ENCODE results near the gene FAAP20. TPM values are rescaled to one million over a fixed set of nuclear protein-coding genes. Genes with fewer than 3 reads are reported as not detected.

The FAAP20 gene
- total and polyA plus RNA-seq, 10 of the 15 experiments (the other 5 are each of a cell fraction or from before 2014, with no cell fraction given) = 0.79 to 91.8 (median 20.9) TPM

DNA sequence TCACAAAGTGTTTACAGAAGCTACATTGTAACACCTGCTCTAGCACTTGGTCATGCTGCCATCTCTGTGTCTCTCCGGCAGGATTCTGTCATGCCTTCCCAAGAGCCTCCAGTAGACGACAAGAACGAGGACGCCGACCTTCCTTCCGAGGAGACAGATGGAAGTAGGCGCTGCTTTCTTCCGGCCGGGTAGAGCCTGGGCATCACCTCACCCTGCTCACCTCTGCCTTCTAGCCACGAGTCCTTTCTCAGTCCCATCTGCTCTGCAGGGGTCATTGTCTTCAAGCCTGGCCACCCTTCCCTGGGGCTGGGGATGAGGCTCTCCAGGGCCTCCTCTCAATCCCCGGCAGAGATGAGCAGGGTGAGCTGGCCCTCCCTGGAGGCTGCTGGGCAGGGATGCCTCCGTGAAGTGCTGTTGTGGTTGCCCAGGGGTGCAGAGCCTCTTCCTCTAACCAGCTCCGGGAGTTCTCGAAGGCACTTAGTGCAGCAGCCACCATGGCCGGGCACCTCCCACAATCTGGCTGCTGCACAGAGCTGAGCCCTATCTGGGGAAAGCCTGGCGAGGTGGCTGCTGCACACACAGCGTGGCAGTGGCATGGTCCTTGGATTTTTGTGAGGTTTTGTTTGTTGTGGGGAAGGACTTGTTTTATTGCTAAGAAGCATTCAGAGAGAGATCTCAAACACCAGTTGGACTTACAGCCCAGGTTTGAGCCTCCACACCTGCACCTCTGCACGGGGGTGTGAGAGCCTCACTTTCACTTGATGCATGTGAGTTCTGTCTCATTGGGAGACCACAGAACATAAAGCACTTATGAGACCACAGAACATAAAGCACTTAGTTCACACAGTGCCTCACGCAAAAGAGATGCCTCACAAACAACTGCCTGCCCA lies 48.4 kb downstream of the FAAP20 start (continued):
- TF ChIP-seq, protein P1, sequence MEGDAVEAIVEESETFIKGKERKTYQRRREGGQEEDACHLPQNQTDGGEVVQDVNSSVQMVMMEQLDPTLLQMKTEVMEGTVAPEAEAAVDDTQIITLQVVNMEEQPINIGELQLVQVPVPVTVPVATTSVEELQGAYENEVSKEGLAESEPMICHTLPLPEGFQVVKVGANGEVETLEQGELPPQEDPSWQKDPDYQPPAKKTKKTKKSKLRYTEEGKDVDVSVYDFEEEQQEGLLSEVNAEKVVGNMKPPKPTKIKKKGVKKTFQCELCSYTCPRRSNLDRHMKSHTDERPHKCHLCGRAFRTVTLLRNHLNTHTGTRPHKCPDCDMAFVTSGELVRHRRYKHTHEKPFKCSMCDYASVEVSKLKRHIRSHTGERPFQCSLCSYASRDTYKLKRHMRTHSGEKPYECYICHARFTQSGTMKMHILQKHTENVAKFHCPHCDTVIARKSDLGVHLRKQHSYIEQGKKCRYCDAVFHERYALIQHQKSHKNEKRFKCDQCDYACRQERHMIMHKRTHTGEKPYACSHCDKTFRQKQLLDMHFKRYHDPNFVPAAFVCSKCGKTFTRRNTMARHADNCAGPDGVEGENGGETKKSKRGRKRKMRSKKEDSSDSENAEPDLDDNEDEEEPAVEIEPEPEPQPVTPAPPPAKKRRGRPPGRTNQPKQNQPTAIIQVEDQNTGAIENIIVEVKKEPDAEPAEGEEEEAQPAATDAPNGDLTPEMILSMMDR (IDR thresholded peaks at IDR 0.05 in 2 of 3, conservative IDR thresholded peaks at IDR 0.05 in 1 of 3; ENCODE audit: control insufficient read depth in 2 of 3, extremely low read depth in 1 of 3, insufficient read depth in 1 of 3, low read depth in 3 of 3, low read length in 3 of 3) = no peak
- TF ChIP-seq, protein P2, sequence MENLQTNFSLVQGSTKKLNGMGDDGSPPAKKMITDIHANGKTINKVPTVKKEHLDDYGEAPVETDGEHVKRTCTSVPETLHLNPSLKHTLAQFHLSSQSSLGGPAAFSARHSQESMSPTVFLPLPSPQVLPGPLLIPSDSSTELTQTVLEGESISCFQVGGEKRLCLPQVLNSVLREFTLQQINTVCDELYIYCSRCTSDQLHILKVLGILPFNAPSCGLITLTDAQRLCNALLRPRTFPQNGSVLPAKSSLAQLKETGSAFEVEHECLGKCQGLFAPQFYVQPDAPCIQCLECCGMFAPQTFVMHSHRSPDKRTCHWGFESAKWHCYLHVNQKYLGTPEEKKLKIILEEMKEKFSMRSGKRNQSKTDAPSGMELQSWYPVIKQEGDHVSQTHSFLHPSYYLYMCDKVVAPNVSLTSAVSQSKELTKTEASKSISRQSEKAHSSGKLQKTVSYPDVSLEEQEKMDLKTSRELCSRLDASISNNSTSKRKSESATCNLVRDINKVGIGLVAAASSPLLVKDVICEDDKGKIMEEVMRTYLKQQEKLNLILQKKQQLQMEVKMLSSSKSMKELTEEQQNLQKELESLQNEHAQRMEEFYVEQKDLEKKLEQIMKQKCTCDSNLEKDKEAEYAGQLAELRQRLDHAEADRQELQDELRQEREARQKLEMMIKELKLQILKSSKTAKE (IDR thresholded peaks at IDR 0.05; ENCODE audit: low read depth, poor library complexity, severe bottlenecking) = no peak
- TF ChIP-seq, protein P3, sequence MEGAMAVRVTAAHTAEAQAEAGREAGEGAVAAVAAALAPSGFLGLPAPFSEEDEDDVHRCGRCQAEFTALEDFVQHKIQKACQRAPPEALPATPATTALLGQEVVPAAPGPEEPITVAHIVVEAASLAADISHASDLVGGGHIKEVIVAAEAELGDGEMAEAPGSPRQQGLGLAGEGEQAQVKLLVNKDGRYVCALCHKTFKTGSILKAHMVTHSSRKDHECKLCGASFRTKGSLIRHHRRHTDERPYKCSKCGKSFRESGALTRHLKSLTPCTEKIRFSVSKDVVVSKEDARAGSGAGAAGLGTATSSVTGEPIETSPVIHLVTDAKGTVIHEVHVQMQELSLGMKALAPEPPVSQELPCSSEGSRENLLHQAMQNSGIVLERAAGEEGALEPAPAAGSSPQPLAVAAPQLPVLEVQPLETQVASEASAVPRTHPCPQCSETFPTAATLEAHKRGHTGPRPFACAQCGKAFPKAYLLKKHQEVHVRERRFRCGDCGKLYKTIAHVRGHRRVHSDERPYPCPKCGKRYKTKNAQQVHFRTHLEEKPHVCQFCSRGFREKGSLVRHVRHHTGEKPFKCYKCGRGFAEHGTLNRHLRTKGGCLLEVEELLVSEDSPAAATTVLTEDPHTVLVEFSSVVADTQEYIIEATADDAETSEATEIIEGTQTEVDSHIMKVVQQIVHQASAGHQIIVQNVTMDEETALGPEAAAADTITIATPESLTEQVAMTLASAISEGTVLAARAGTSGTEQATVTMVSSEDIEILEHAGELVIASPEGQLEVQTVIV (IDR thresholded peaks at IDR 0.05; ENCODE audit: borderline replicate concordance, partially characterized antibody) = no peak

Data from GM12878 (cell line).